D721Med (cell line): ENCODE results near the gene TSPAN13.

Experiments used
- DNase-seq: peaks from one replicate; pipeline ENCODE4 v3.0.0; 2011; ENCODE audit warnings: low spot score; ENCODE audit not compliant: insufficient read length
- FAIRE-seq: peaks from 2 replicates; lab custom pipeline; 2011; peaks lifted over from hg19 to GRCh38; lab: Jason Lieb, UNC
- TF ChIP-seq, protein P1 (sequence below): IDR thresholded peaks from 2 replicates; pipeline ENCODE4 v1.5.1; 2012; ENCODE audit warnings: mild to moderate bottlenecking, control low read depth; ENCODE audit not compliant: insufficient read depth; ENCODE audit errors: missing control alignments

The TSPAN13 gene

DNA sequence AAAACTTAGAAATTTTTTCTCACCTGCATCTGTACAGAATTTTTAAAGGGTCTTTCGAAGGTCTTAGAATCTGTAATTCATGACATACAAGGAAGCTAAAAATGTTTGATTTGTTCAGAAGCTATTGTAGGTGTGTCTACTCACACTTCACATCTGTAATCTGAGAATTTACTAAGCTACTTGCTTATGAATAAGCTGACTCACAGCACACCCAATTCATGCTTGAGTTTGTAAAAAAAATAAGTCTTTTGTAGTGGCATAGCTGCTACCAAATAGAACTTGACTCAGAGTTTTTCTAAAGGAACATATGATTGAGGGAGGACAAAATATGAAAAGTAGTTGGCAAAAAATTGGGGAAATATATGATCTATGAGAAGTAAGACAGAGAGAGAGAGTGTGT lies 64.0 kb downstream of the TSPAN13 start:
- TF ChIP-seq, protein P1, sequence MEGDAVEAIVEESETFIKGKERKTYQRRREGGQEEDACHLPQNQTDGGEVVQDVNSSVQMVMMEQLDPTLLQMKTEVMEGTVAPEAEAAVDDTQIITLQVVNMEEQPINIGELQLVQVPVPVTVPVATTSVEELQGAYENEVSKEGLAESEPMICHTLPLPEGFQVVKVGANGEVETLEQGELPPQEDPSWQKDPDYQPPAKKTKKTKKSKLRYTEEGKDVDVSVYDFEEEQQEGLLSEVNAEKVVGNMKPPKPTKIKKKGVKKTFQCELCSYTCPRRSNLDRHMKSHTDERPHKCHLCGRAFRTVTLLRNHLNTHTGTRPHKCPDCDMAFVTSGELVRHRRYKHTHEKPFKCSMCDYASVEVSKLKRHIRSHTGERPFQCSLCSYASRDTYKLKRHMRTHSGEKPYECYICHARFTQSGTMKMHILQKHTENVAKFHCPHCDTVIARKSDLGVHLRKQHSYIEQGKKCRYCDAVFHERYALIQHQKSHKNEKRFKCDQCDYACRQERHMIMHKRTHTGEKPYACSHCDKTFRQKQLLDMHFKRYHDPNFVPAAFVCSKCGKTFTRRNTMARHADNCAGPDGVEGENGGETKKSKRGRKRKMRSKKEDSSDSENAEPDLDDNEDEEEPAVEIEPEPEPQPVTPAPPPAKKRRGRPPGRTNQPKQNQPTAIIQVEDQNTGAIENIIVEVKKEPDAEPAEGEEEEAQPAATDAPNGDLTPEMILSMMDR: no peak
- no peak for FAIRE-seq
- no peak for DNase-seq

DNA sequence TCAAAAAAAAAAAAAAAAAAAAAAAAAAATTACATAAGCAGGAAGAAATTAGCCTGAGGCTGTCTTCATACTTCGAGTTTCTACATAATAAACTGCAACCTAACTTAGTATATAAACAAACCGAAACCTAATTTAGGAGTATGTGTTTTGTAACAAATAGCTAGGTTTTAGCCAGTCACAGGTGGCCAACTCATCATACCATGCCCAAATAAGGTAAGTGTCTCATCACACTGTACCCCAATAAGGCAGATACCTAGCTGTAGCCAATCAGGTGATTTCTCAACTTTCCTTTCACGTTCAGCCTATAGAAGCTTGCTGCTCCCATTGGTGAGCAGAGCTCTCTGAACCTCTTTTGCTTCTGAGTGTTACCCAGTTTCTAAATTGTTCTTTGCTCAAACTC lies 65.2 kb downstream of the TSPAN13 start:
- no peak for FAIRE-seq
- no peak for DNase-seq
- TF ChIP-seq, protein P1: no peak

DNA sequence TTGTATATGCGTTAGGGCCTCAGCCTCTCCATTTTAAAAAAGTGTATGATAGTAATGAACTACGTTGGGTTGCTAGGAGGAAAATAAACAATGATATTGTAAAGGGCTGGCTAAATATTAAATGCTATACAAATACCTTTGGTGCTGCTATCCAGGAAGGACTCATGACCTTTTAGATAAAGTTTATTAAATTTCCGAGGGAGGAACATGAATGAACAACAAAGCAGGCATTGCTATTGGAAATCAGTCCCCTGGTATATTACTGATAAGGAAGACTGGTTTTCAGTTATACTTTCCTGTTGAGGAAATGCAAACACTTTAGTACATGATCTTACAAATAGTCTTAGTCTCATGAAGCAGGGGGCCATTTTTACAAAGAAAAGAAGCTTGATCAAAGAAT lies 68.5 kb downstream of the TSPAN13 start:
- DNase-seq (no peak), FAIRE-seq (no peak)
- TF ChIP-seq, protein P1: no peak

DNA sequence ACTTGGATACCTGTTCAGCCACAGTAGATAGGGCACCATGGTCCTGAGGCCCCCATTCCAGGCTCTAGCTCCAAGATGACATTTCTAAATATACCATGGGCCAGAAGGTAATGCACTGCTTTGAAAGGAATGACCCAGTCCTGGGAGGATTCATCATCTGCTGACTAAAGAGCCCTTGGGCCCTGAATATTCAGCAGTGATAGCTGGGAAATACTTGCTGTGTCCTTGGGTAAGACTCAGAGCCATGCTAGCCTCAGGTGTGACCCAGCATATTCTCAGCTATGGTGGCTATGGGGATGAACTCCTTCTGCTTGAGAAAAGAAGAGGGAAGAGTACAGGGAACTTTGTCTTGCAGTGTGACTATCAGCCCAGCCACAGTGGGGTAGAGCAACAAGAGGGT lies 72.5 kb downstream of the TSPAN13 start:
- no peak for DNase-seq
- TF ChIP-seq, protein P1: no peak
- no peak for FAIRE-seq

DNA sequence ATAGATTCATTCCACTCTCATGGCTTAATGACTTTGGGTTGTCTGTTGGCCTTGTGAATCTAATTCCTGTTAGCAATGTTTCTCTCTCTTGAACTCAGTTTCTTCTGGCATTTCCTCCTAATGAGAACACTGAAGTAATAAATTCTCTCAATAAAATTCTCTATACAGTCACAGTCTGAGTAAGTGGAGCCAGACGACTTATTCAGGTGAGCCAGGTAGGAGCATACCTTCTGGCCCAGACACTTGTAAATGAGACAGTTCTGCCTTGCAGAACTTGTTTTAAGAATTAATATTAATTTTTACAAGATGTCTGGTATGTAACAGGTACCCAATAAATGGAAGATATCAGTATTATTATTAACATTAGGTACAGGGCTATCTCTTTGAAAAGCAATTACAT lies 79.8 kb downstream of the TSPAN13 start:
- FAIRE-seq (no peak), DNase-seq (no peak)
- TF ChIP-seq, protein P1: no peak
